ENCODE measurements around the gene FIBP.

The FIBP gene

DNA sequence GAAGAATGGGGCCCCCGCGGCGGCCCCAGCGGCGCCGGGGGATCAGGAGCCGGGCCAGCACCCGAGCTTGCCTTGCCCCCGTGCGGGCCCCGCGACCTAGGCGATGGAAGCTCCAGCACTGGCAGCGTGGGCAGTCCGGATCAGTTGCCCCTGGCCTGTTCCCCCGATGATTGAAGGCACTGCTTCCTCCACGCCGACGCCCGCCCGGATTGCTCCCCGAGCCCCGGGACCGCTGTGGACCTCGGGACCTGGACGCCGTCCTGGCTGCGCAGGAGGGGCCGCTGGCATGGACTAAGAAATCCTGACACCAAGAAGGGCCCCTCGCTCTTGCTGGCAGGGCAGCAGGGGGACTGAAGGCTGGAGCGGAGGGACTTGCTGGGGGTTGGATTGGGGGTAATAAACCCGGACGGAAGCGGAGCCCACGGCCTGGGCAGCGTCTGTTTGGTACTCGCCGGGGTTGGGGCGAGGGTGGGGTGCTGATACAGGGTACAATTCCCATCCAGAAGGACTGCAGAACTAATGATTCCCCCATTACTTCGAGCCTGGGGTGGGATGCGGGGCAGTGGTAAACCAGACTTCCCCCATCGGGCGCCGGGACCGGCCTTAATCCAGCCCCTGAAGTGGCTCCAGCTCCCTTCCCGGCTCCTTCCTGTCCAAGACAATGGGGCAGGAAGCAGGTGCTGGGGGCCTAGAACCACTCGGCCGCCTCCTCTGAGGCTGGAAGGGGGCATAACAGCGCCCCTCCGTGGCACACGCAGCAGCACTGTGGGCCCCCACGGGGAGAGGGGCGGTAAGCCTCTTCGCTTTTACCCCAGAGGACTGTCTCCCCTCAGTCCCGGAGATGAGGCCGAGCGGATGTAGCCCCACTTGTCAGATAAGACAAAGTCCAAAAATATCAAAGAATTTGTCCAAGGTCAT, 3.2 kb upstream of the FIBP start:
- in situ Hi-C loops (cut with HindIII; ENCODE audit: low sequenced_read_pairs): no loop called here

GRCh38 chr11:65890324-65891218, 2.3 kb upstream of the FIBP start, which contains the start of gene CCDC85B:
Gene CCDC85B (plus strand): TSS chr11:65890673. CDS start chr11:65890784, 111 bp downstream.
- in situ Hi-C loops (cut with HindIII; ENCODE audit: low sequenced_read_pairs): no loop called here

DNA sequence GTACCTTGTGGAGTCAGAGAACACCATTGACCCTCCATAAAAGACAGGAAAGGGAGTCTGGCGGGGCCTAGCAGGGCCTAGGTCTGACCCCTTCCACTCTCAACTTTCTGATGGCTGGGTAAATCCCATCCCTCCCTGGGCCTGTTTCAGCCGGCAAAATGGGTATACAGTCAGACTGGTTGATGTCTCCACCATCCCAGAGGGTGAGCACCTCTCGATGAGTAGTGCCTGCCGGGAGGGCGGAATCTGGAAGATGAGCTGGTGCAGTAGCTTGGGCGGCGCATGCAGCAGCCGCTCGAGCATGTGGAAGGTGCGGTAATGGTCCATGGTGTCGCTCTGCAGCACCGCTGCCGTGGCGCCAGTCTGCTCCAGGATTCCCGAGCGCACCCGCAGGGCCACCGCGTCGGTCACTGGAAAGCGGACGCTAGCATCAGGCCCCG, 528 bp downstream of the FIBP start:
- in situ Hi-C loops (cut with HindIII; ENCODE audit: low sequenced_read_pairs): no loop called here

- in situ Hi-C loops (cut with HindIII; ENCODE audit: low sequenced_read_pairs): no loop called here
Measured at GRCh38 chr11:65886826-65887722, 1.2 kb downstream of the FIBP start.

- in situ Hi-C loops (cut with HindIII; ENCODE audit: low sequenced_read_pairs): no loop called here
Measured at GRCh38 chr11:65885808-65886536, 2.3 kb downstream of the FIBP start.

DNA sequence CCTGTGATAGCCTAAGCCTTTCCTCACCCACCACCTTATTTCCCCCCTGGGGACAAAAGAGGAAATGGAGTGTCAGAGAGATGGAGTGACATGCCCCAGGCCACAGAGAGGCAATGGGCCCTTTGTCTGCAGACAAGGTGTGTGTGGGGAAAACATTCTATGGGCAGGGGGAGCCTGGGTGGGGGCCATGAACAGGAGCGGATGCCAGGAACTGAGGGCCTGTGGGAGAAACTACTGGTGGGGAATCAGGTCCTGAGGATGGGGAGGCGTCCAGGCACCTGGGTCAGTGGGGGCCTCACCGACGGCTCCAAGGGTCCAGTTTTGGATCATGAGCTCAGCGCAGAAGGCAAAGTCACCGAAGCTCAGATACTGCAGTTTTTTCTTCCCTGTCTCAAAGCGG, 3.0 kb downstream of the FIBP start:
- in situ Hi-C loops (cut with HindIII; ENCODE audit: low sequenced_read_pairs): no loop called here

GRCh38 chr11:65884716-65885092, 3.6 kb downstream of the FIBP start:
- in situ Hi-C loops (cut with HindIII; ENCODE audit: low sequenced_read_pairs): no loop called here

- in situ Hi-C loops (cut with HindIII; ENCODE audit: low sequenced_read_pairs): no loop called here
Measured at GRCh38 chr11:65883786-65884715, 4.2 kb downstream of the FIBP start.

DNA sequence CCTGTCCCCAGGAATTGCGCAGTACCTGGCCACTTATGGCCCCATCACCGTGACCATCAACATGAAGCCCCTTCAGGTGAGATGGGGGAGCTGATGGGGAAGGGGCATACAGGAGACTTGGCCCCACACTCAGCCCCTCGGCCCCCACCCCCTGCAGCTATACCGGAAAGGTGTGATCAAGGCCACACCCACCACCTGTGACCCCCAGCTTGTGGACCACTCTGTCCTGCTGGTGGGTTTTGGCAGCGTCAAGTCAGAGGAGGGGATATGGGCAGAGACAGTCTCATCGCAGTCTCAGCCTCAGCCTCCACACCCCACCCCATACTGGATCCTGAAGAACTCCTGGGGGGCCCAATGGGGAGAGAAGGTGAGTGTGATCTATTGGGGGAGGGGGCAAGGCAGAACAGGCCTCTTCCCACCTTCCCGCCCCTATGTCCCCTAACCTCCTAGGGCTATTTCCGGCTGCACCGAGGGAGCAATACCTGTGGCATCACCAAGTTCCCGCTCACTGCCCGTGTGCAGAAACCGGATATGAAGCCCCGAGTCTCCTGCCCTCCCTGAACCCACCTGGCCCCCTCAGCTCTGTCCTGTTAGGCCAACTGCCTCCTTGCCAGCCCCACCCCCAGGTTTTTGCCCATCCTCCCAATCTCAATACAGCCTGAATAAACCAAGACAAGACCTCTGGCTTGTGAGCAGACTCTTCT, 5.1 kb downstream of the FIBP start:
- in situ Hi-C loops (cut with HindIII; ENCODE audit: low sequenced_read_pairs): no loop called here

- in situ Hi-C loops (cut with HindIII; ENCODE audit: low sequenced_read_pairs): no loop called here
Measured at GRCh38 chr11:65882120-65883057, 5.9 kb downstream of the FIBP start.

DNA sequence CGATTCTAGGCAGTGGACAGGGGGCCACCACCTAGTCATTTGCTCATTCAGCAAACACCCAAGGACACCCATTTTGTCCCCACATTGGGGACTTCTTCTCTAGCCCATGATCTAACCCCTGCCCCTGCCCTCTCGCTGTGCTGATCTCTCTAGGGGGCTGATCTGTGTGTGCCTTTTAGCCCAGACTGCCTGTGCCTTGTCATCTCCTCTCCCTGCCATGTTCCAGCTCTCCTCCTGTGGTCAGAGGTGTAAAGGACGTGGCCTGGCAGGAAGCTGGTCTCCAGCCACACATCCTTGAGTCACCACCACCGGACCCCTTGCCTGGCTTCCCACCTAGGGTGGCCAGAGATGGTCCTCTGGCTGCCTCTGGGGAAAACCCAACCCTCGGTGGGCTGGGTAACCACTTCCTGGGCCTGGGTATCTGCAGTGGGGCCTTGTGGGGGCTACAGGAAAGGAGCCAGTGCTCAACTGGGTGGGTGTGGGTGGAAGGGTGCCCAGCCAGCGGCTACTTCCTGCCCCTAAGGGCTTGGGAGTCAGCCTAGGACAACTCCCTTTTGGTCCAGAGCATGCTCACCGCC, 7.3 kb downstream of the FIBP start:
- in situ Hi-C loops (cut with HindIII; ENCODE audit: low sequenced_read_pairs): no loop called here

GRCh38 chr11:65880027-65880426, 8.2 kb downstream of the FIBP start:
- in situ Hi-C loops (cut with HindIII; ENCODE audit: low sequenced_read_pairs): no loop called here

DNA sequence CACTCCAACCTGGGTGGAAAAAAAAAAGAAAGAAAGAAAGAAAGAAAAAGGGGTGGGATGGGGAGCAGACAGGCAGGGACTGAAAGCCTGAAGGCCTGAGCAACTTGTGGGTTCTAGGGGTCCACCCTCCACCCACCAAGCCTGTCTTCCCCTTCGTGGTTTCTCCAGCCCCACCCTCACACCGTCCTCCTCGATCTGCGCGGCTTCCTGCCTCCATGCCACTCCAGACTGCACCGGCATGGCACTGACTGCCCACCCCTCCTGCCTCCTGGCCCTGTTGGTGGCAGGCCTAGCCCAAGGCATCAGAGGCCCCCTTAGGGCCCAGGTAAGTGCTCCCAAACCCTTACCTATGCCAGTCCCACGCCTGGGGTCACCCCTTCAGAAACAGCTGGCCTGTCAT, 8.7 kb downstream of the FIBP start, which contains the start of gene CTSW:
Gene CTSW, plus strand, starts transcription at position 221 of the 400 bp plus-strand sequence. Its CDS starts 18 bp downstream, at position 239.
- in situ Hi-C loops (cut with HindIII; ENCODE audit: low sequenced_read_pairs): no loop called here

DNA sequence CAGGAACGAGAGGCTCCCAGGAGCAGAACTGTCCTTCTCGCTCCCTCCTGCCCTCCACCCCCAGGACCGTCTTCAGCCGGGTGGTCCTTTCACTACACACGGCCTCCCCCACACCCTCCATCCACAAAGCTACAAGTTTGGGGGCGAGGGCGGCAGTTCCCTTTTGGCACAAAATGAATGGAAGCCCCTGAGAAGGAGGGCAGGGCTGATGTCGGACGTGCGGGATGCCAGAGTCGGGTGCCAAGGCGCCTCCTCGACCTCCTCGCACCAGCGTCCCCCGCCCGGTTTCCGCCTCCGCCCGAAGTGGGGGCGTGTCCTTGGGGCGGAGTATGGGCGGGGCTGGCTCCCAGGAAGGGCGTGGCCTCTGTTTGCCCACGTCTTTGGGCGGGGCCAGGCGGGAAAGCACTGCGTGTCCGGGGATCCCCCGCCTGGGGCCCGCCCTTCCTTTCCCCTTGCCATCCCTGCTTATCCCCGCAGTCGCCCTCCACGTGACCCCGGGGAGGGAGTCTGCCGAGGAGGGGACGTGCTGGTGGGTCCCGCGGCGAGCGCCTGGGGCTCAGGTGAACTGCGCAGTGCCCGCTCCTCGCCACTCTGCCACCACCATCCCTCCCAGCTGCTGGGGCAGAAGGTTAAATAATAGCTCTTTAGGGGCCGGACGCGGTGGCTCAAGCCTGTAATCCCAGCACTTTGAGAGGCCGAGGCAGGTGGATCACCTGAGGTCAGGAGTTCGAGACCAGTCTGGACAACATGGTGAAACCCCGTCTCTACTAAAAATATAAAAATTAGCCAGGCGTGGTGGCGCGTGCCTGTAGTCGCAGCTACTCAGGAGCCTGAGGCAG, 14.7 kb downstream of the FIBP start:
- in situ Hi-C loops (cut with HindIII; ENCODE audit: low sequenced_read_pairs): no loop called here

DNA sequence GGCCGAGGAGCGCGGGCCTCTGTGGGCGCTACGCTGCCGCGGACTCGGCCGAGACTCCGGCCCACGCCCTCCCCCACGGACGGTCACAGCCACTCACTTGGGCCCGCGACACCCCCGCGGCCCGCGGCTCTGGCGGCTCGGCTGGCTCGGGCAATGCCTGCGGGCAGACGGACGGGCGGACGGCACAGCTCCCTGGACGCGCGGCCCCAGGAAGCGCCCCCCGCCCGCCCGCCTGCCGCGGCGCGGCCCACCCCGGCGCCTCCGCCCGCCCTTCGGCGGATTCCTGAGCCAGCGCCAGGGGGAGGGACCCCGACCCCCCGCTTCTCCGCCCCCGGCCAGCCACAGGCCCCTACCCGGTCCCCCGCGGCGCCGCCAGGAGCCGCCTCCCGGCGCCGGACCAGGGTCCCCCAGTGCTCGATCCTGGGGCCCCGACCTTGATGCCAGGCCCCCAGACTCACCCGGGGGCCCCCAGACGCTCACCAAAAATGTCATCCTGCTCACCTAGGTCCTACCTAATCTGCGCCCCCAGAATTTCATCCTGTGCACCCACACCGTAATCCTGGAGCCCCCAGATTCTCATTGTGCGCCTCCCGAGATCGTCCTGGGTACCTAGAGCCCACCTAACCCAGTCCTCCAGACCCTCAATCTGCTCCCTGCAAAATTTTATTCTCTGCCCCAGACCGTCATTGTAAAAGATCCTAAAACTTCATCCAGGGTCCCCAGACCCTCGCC, 15.5 kb downstream of the FIBP start, which contains the start of gene EFEMP2:
Gene EFEMP2, minus strand, starts transcription at position 215 of the 732 bp plus-strand sequence. CDS start 446 bp downstream, outside the sequence.
- in situ Hi-C loops (cut with HindIII; ENCODE audit: low sequenced_read_pairs): no loop called here

All from DLD1 (cell line).